ENCODE measurements around the gene PLAAT2. TPM values are rescaled to one million over a fixed set of nuclear protein-coding genes. Genes with fewer than 3 reads are reported as not detected.

Gene PLAAT2
- total RNA-seq, 1 donor from 2014 or later = 6.0 TPM

DNA sequence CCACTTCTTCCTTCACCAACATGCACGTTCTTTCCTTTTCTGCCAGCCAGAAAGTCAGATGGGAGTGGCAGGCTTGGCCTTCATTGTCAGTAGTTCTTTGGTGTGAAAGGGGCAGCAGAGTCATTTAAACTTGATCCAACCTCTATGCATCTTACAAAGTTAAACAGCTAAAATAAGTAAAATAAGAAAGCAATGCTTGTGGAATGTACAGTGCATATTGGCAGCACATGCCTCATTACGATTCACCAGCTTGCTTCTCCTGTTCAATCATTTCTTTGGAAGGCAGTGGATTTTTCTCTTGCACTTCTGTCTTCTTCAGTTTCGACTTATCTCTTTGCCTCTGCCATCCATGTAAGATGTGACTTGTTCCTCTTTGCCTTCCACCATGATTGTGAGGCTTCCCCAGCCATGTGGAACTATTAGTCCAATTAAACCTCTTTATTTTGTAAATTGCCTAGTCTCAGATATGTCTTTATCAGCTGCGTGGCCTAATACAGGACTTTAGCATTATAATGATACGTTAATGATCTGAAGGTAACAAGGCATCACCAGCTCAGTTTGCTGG is 42.5 kb downstream of the PLAAT2 start:
- H3K36me3 Mint-ChIP-seq = peaks cover 3% of the 10 kb centered on the region

DNA sequence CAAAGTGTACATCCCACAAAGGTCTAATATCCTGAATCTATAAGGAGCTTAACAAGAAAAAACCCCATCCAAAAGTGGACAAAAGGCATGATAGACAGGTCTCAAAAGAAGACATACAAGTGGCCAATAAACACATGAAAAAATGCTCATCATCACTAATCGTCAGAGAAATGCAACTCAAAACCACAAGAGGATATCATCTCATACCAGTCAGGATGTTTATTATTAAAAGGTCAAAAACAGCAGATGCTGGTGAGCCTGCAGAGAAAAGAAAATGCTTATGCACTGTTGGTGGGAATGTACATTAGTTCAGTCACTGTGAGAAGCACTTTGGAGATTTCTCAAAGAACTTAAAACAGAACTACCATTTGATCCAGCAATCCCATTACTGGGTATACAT is 44.6 kb downstream of the PLAAT2 start:
- no peaks in the 10 kb centered on the region for H3K27me3 Mint-ChIP-seq
- DNase-seq (ENCODE audit: extremely low spot score, unreplicated experiment) = no peak
- no peak overlapping the region for H3K27ac Mint-ChIP-seq
- TF ChIP-seq, protein P1, sequence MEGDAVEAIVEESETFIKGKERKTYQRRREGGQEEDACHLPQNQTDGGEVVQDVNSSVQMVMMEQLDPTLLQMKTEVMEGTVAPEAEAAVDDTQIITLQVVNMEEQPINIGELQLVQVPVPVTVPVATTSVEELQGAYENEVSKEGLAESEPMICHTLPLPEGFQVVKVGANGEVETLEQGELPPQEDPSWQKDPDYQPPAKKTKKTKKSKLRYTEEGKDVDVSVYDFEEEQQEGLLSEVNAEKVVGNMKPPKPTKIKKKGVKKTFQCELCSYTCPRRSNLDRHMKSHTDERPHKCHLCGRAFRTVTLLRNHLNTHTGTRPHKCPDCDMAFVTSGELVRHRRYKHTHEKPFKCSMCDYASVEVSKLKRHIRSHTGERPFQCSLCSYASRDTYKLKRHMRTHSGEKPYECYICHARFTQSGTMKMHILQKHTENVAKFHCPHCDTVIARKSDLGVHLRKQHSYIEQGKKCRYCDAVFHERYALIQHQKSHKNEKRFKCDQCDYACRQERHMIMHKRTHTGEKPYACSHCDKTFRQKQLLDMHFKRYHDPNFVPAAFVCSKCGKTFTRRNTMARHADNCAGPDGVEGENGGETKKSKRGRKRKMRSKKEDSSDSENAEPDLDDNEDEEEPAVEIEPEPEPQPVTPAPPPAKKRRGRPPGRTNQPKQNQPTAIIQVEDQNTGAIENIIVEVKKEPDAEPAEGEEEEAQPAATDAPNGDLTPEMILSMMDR (conservative IDR thresholded peaks at IDR 0.05) = no peak
- H3K4me3 Mint-ChIP-seq = no peak overlapping the region
- H3K4me1 Mint-ChIP-seq (ENCODE audit: unreplicated experiment) = peaks cover 6% of the 10 kb centered on the region
- peaks cover 10% of the 10 kb centered on the region for H3K9me3 Mint-ChIP-seq
- H3K36me3 Mint-ChIP-seq = peaks cover 3% of the 10 kb centered on the region

More for the DNA sequence above, 42.5 kb downstream of the PLAAT2 start:
- TF ChIP-seq, protein P1 (conservative IDR thresholded peaks at IDR 0.05) = no peak
- DNase-seq (ENCODE audit: extremely low spot score, unreplicated experiment) = no peak
- H3K4me1 Mint-ChIP-seq (ENCODE audit: unreplicated experiment) = peaks cover 6% of the 10 kb centered on the region
- peaks cover 10% of the 10 kb centered on the region for H3K9me3 Mint-ChIP-seq
- H3K27ac Mint-ChIP-seq = no peak overlapping the region
- no peaks in the 10 kb centered on the region for H3K27me3 Mint-ChIP-seq
- no peak overlapping the region for H3K4me3 Mint-ChIP-seq

GRCh38 chr11:63517156-63517555 is 46.0 kb downstream of the PLAAT2 start:
- TF ChIP-seq, protein P1 (conservative IDR thresholded peaks at IDR 0.05) = no peak
- no peak overlapping the region for H3K27ac Mint-ChIP-seq

GRCh38 chr11:63516109-63516508 is 47.1 kb downstream of the PLAAT2 start:
- TF ChIP-seq, protein P1 (conservative IDR thresholded peaks at IDR 0.05) = no peak
- DNase-seq (ENCODE audit: extremely low spot score, unreplicated experiment) = no peak
- Mint-ChIP-seq H3K27ac (no peak overlapping the region), H3K4me3 (no peak overlapping the region), H3K36me3 (peaks cover 3% of the 10 kb centered on the region), H3K27me3 (no peaks in the 10 kb centered on the region), H3K4me1 (ENCODE audit: unreplicated experiment) (peaks cover 8% of the 10 kb centered on the region), H3K9me3 (peaks cover 10% of the 10 kb centered on the region)

More at GRCh38 chr11:63517156-63517555, 46.0 kb downstream of the PLAAT2 start:
- no peak for DNase-seq (ENCODE audit: extremely low spot score, unreplicated experiment)
- H3K9me3 Mint-ChIP-seq = peaks cover 10% of the 10 kb centered on the region
- peaks cover 3% of the 10 kb centered on the region for H3K36me3 Mint-ChIP-seq
- no peaks in the 10 kb centered on the region for H3K27me3 Mint-ChIP-seq
- peaks cover 6% of the 10 kb centered on the region for H3K4me1 Mint-ChIP-seq (ENCODE audit: unreplicated experiment)
- no peak overlapping the region for H3K4me3 Mint-ChIP-seq

- no peak for DNase-seq (ENCODE audit: extremely low spot score, unreplicated experiment)
- Mint-ChIP-seq H3K4me1 (ENCODE audit: unreplicated experiment) (peaks cover 17% of the 10 kb centered on the region), H3K36me3 (no peaks in the 10 kb centered on the region), H3K4me3 (no peak overlapping the region), H3K9me3 (no peaks in the 10 kb centered on the region), H3K27ac (no peak overlapping the region), H3K27me3 (no peaks in the 10 kb centered on the region)
- TF ChIP-seq, protein P1 (conservative IDR thresholded peaks at IDR 0.05) = no peak
Measured at GRCh38 chr11:63512816-63513215, 50.4 kb downstream of the PLAAT2 start.
